H1 (cell line): Measurements from ENCODE around the gene DSCAM. TPM values are rescaled to one million over a fixed set of nuclear protein-coding genes. Genes with fewer than 3 reads are reported as not detected.

Experiments used
- CTCF ChIA-PET: fragments of 300-600 bp; sonication (Branson Sonifier 250); formaldehyde crosslinking; loops from one replicate; lab custom pipeline; 2021; ENCODE audit not compliant: partially characterized antibody; lab: Charles Lee
- POLR2A ChIA-PET: fragments of 300-600 bp; sonication (Branson Sonifier 250); formaldehyde crosslinking; loops from one replicate; lab custom pipeline; 2021; ENCODE audit warnings: inconsistent platforms; ENCODE audit not compliant: partially characterized antibody; lab: Charles Lee
- DNase-seq, 2 experiments: peaks; one replicate each; pipeline versions ENCODE4 v3.0.0 to v3.0.0-alpha.2; 2010 to 2022; ENCODE audit warnings: low spot score in 2 of 2, low read depth in 1 of 2, mixed read lengths in 1 of 2
- FAIRE-seq: peaks from 2 replicates; lab custom pipeline; 2011; peaks lifted over from hg19 to GRCh38; lab: Jason Lieb, UNC
- H2AFZ ChIP-seq: 2 replicates; pipeline ENCODE4 v1.8.1; 2012; ENCODE audit warnings: low read length, inconsistent platforms
- H2AK5ac ChIP-seq: 2 replicates; pipeline ENCODE4 v1.6.1; 2013; ENCODE audit warnings: low read depth, low read length
- H2BK120ac ChIP-seq: replicated peaks from 2 replicates; pipeline ENCODE3; 2013; ENCODE audit warnings: low read depth, low read length, inconsistent platforms
- H2BK12ac ChIP-seq: 2 replicates; pipeline ENCODE4 v1.6.1; 2013; ENCODE audit warnings: low read depth, low read length
- H2BK15ac ChIP-seq: 2 replicates; pipeline ENCODE4 v1.6.1; 2013; ENCODE audit warnings: low read length
- H2BK20ac ChIP-seq: 2 replicates; pipeline ENCODE4 v1.6.1; 2013; ENCODE audit warnings: low read length
- H2BK5ac ChIP-seq: 2 replicates; pipeline ENCODE4 v1.6.1; 2013; ENCODE audit warnings: low read depth, low read length
- H3K14ac ChIP-seq: 2 replicates; pipeline ENCODE4 v1.6.1; 2013; ENCODE audit warnings: inconsistent platforms; ENCODE audit not compliant: insufficient read length
- H3K18ac ChIP-seq: 2 replicates; pipeline ENCODE4 v1.6.1; 2013; ENCODE audit warnings: low read length; ENCODE audit errors: extremely low read depth
- H3K23ac ChIP-seq: 2 replicates; pipeline ENCODE4 v1.6.1; 2013; ENCODE audit warnings: inconsistent platforms; ENCODE audit not compliant: insufficient read length
- H3K23me2 ChIP-seq: 2 replicates; pipeline ENCODE4 v1.6.1; 2013; ENCODE audit warnings: low read depth, low read length
- H3K27ac ChIP-seq: 2 replicates; pipeline ENCODE4 v1.6.1; 2011; ENCODE audit warnings: low read depth, low read length, inconsistent platforms
- H3K27me3 ChIP-seq, 4 experiments: replicated peaks in 1 of 4; 1 replicate in 1 of 4; 2 replicates in 3 of 4; pipeline versions ENCODE4 v1.6.1 to v1.8.1; 2011 to 2013; ENCODE audit warnings: low read length in 3 of 4, mild to moderate bottlenecking in 3 of 4, inconsistent platforms in 2 of 4, mixed read lengths in 2 of 4, moderate library complexity in 1 of 4; ENCODE audit not compliant: control insufficient read depth in 3 of 4, insufficient read depth in 3 of 4; ENCODE audit errors: extremely low read depth in 1 of 4
- H3K36me3 ChIP-seq, 4 experiments: 2 replicates each; pipeline versions ENCODE4 v1.6.1 to v1.8.1; 2011 to 2013; ENCODE audit warnings: mild to moderate bottlenecking in 4 of 4, low read length in 3 of 4, moderate library complexity in 2 of 4, control low read depth in 1 of 4, inconsistent platforms in 1 of 4; ENCODE audit not compliant: insufficient read depth in 4 of 4, control insufficient read depth in 2 of 4
- H3K4ac ChIP-seq: replicated peaks from 2 replicates; pipeline ENCODE3; 2013; ENCODE audit warnings: low read length, low read depth, mixed read lengths, inconsistent platforms; ENCODE audit not compliant: insufficient read length
- H3K4me1 ChIP-seq, 4 experiments: replicated peaks in 1 of 4; 1 replicate in 1 of 4; 2 replicates in 3 of 4; pipeline versions ENCODE4 v1.6.1 to v1.8.1; 2011 to 2013; ENCODE audit warnings: low read length in 3 of 4, inconsistent platforms in 2 of 4, mixed read lengths in 1 of 4; ENCODE audit not compliant: insufficient read depth in 4 of 4, control insufficient read depth in 3 of 4
- H3K4me2 ChIP-seq, 2 experiments: 2 replicates each; pipeline versions ENCODE4 v1.6.1 to v1.8.1; 2011 to 2013; ENCODE audit warnings: low read depth in 2 of 2, low read length in 2 of 2, control low read depth in 1 of 2, inconsistent platforms in 1 of 2, mild to moderate bottlenecking in 1 of 2; ENCODE audit not compliant: insufficient read depth in 1 of 2
- H3K4me3 ChIP-seq, 4 experiments: fragments of 200-600, 300-600 bp in 1 of 4; sonication (generic), shearing (Covaris generic), sonication (Bioruptor Twin) in 1 of 4; 2 replicates each; pipeline versions ENCODE4 v1.5.1 to v1.8.1; 2011 to 2016; ENCODE audit warnings: low read length in 4 of 4, low read depth in 3 of 4, control low read depth in 2 of 4, inconsistent platforms in 2 of 4, mild to moderate bottlenecking in 2 of 4, mixed read lengths in 1 of 4, moderate library complexity in 1 of 4; ENCODE audit not compliant: insufficient read depth in 2 of 4; ENCODE audit errors: extremely low read depth in 1 of 4
- H3K56ac ChIP-seq: replicated peaks from 2 replicates; pipeline ENCODE3; 2013; ENCODE audit warnings: low read depth, mild to moderate bottlenecking, mixed read lengths, low read length, inconsistent platforms; ENCODE audit not compliant: insufficient read length
- H3K79me1 ChIP-seq: 2 replicates; pipeline ENCODE4 v1.6.1; 2013; ENCODE audit warnings: low read depth, low read length, control low read depth
- H3K79me2 ChIP-seq, 2 experiments: 2 replicates each; pipeline versions ENCODE4 v1.6.1 to v1.8.1; 2012 to 2013; ENCODE audit warnings: low read length in 2 of 2, mild to moderate bottlenecking in 2 of 2, inconsistent platforms in 1 of 2; ENCODE audit not compliant: insufficient read depth in 2 of 2, control insufficient read depth in 1 of 2
- H3K9ac ChIP-seq, 4 experiments: replicated peaks in 1 of 4; 1 replicate in 1 of 4; 2 replicates in 3 of 4; pipeline versions ENCODE4 v1.6.1 to v1.8.1; 2011 to 2013; ENCODE audit warnings: low read depth in 3 of 4, low read length in 3 of 4, control low read depth in 2 of 4, mild to moderate bottlenecking in 2 of 4, moderate library complexity in 2 of 4, inconsistent platforms in 1 of 4; ENCODE audit errors: extremely low read depth in 1 of 4
- H3K9me3 ChIP-seq, 2 experiments: 2 replicates each; pipeline versions ENCODE4 v1.6.1 to v1.8.1; 2012 to 2013; ENCODE audit warnings: mild to moderate bottlenecking in 2 of 2, moderate library complexity in 2 of 2, control low read depth in 1 of 2, inconsistent platforms in 1 of 2, low read depth in 1 of 2, low read length in 1 of 2, mixed read lengths in 1 of 2; ENCODE audit not compliant: insufficient read depth in 2 of 2
- H4K20me1 ChIP-seq, 2 experiments: replicated peaks in 1 of 2; 2 replicates each; pipeline versions ENCODE3 to v1.8.1; 2011 to 2013; ENCODE audit warnings: inconsistent platforms in 2 of 2, low read length in 2 of 2, mild to moderate bottlenecking in 1 of 2; ENCODE audit not compliant: insufficient read depth in 2 of 2, control insufficient read depth in 1 of 2
- H4K5ac ChIP-seq: 2 replicates; pipeline ENCODE4 v1.6.1; 2013; ENCODE audit warnings: low read length, low read depth, mixed read lengths, inconsistent platforms; ENCODE audit not compliant: insufficient read length
- H4K8ac ChIP-seq: 2 replicates; pipeline ENCODE4 v1.8.0; 2013; ENCODE audit warnings: mild to moderate bottlenecking, moderate library complexity, low read length, inconsistent platforms; ENCODE audit not compliant: insufficient read depth; ENCODE audit errors: extremely low read depth
- H4K91ac ChIP-seq: replicated peaks from 2 replicates; pipeline ENCODE3; 2013; ENCODE audit warnings: low read length, mixed read lengths, inconsistent platforms; ENCODE audit not compliant: insufficient read length
- BRCA1 ChIP-seq: IDR thresholded peaks from 2 replicates; pipeline ENCODE4 v1.6.1; 2012; ENCODE audit warnings: low read depth, low read length, improper control_type of control experiment
- CREB1 ChIP-seq: IDR thresholded peaks from 2 replicates; pipeline ENCODE4 v1.6.1; 2012; ENCODE audit warnings: inconsistent platforms
- GTF2F1 ChIP-seq: IDR thresholded peaks from 2 replicates; pipeline ENCODE4 v1.6.1; 2012; ENCODE audit warnings: low read depth, low read length, improper control_type of control experiment, borderline replicate concordance
- NRF1 ChIP-seq: IDR thresholded peaks from 2 replicates; pipeline ENCODE4 v1.6.1; 2011; ENCODE audit warnings: mild to moderate bottlenecking, low read depth, low read length, improper control_type of control experiment
- RAD21 ChIP-seq, 2 experiments: IDR thresholded peaks in 1 of 2; conservative IDR thresholded peaks in 1 of 2; 2 replicates each; pipeline ENCODE4 v1.6.1; 2011; ENCODE audit warnings: low read depth in 2 of 2, low read length in 2 of 2, improper control_type of control experiment in 1 of 2, inconsistent platforms in 1 of 2, mild to moderate bottlenecking in 1 of 2, moderate library complexity in 1 of 2
- SAP30 ChIP-seq: fragments of 300-600 bp; sonication (generic); IDR thresholded peaks from 2 replicates; pipeline ENCODE4 v1.7.1; 2012; ENCODE audit warnings: low read length, moderate library complexity, mild to moderate bottlenecking, inconsistent platforms; ENCODE audit not compliant: insufficient read depth, insufficient replicate concordance
- SIN3A ChIP-seq, 2 experiments: IDR thresholded peaks in 1 of 2; conservative IDR thresholded peaks in 1 of 2; 2 replicates each; pipeline ENCODE4 v1.6.1; 2011 to 2012; ENCODE audit warnings: low read length in 2 of 2, improper control_type of control experiment in 1 of 2, low read depth in 1 of 2, mild to moderate bottlenecking in 1 of 2
- SRF ChIP-seq: IDR thresholded peaks from 2 replicates; pipeline ENCODE4 v1.6.1; 2011; ENCODE audit warnings: mild to moderate bottlenecking, low read depth, low read length, moderate library complexity
- TBP ChIP-seq: IDR thresholded peaks from 2 replicates; pipeline ENCODE4 v1.6.1; 2011; ENCODE audit warnings: low read depth, low read length, improper control_type of control experiment
- WGBS, 2 experiments: shearing (Covaris generic) in 1 of 2; methylation state at CpG; one replicate each; pipeline versions ENCODE4 v1.1.6 to v1.1.7; 2013 to 2015; ENCODE audit warnings: low lambda C conversion rate in 2 of 2, mixed read lengths in 2 of 2, inconsistent platforms in 1 of 2, low coverage in 1 of 2, missing lambda C conversion rate in 1 of 2; ENCODE audit not compliant: insufficient replicate concordance in 2 of 2, insufficient coverage in 1 of 2, insufficient read length in 1 of 2; ENCODE audit errors: extremely low coverage in 1 of 2, missing lambda C conversion rate in 1 of 2; 5-methylcytosine and 5-hydroxymethylcytosine counted together
- polyA plus RNA-seq, 7 experiments: library from polyadenylated mRNA; depleted of rRNA in 3 of 7; stranded (reverse) in 5 of 7; unstranded in 2 of 7; fragments of >200 nt in 5 of 7; fragments of 200-250 nt in 2 of 7; gene quantifications; 1 replicate in 5 of 7; 2 replicates in 1 of 7; 4 replicates in 1 of 7; pipeline versions ENCODE4 v1.2.1 to v1.2.3, GENCODE V29; 2011 to 2013; ENCODE audit warnings: missing spikeins in 2 of 7, mixed read lengths in 2 of 7
- total RNA-seq: library from RNA; stranded (reverse); fragmentation: NEBNext Ultra II Directional; extraction: Animal tissue kit (Norgen Biotek cat#: 25700); gene quantifications from 2 replicates; pipeline ENCODE4 v1.2.1, GENCODE V29; 2021
- TF ChIP-seq, protein P1 (sequence below): IDR thresholded peaks from 2 replicates; pipeline ENCODE4 v1.6.1; 2012; ENCODE audit warnings: inconsistent platforms
- TF ChIP-seq, protein P2 (sequence below): IDR thresholded peaks from 2 replicates; pipeline ENCODE4 v1.6.1; 2011; ENCODE audit warnings: low read length, improper control_type of control experiment

DSCAM gene
- total and polyA plus RNA-seq, 2 of the 8 experiments (the other 6 are each of a cell fraction or from before 2014, with no cell fraction given), result 0.02 to 0.15 TPM

DNA sequence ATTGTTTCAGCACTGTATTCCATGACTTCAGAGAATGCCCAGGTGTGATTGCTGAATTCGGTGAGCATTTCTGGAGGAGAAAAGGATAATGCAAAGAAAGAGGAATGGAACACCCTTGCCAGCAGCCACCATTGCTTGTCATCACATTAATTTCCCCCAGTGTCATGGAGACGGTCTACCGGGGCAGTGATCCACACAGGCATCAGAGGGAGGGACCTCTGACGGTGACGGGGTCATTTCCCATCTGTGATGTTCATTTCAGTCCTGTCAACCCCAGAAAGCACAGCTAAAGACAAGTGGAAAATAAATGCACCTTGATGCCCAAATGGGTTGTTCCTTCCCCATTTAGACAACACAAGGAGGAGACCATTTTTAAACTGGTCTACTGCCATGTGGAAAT is 603.3 kb downstream of the DSCAM start:
- Histone ChIP-seq H3K4me1 (no peaks in the 10 kb centered on the region), H3K18ac (no peak overlapping the region), H4K91ac (no peak overlapping the region), H3K9me3 (peaks cover 15% of the 10 kb centered on the region in 2 experiments), H4K20me1 (no peaks in the 10 kb centered on the region), H2BK12ac (no peak overlapping the region), H2BK15ac (no peak overlapping the region), H2BK120ac (no peak overlapping the region), H2BK5ac (no peak overlapping the region), H3K4me2 (no peak overlapping the region), H3K27ac (no peak overlapping the region), H3K23me2 (no peaks in the 10 kb centered on the region), H3K36me3 (no peaks in the 10 kb centered on the region), H4K5ac (no peak overlapping the region), H3K56ac (no peak overlapping the region), H3K9ac (no peak overlapping the region), H3K4ac (no peak overlapping the region), H2BK20ac (no peak overlapping the region), H3K79me2 (no peaks in the 10 kb centered on the region), H3K23ac (no peak overlapping the region), H3K4me3 (no peak overlapping the region), H4K8ac (no peak overlapping the region), H3K27me3 (no peaks in the 10 kb centered on the region), H2AK5ac (no peak overlapping the region), H2AFZ (no peak overlapping the region), H3K79me1 (no peaks in the 10 kb centered on the region), H3K14ac (no peak overlapping the region)
- POLR2A ChIA-PET, result no interaction called here
- CTCF ChIA-PET, result no interaction called here
- FAIRE-seq (no peak), DNase-seq (no peak)
- 95% methylated on average over 5 of the region's 5 CpGs; no CpG with 5 or more reads in 1 of the 2 experiments for WGBS, 2 experiments
- TF ChIP-seq TBP, result no peak
- no peak for TF ChIP-seq BRCA1
- no peak for TF ChIP-seq GTF2F1
- TF ChIP-seq SIN3A (conservative IDR thresholded peaks at IDR 0.05 in 1 of 2, IDR thresholded peaks at IDR 0.05 in 1 of 2; ENCODE audit: low read depth in 1 of 2, low read length in 2 of 2), result no peak
- TF ChIP-seq, protein P1, sequence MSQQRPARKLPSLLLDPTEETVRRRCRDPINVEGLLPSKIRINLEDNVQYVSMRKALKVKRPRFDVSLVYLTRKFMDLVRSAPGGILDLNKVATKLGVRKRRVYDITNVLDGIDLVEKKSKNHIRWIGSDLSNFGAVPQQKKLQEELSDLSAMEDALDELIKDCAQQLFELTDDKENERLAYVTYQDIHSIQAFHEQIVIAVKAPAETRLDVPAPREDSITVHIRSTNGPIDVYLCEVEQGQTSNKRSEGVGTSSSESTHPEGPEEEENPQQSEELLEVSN, result no peak
- TF ChIP-seq SAP30, result no peak
- no peak for TF ChIP-seq CREB1
- no peak for TF ChIP-seq RAD21 (IDR thresholded peaks at IDR 0.05 in 1 of 2, conservative IDR thresholded peaks at IDR 0.05 in 1 of 2; ENCODE audit: low read depth in 2 of 2, low read length in 2 of 2)
- TF ChIP-seq, protein P2, sequence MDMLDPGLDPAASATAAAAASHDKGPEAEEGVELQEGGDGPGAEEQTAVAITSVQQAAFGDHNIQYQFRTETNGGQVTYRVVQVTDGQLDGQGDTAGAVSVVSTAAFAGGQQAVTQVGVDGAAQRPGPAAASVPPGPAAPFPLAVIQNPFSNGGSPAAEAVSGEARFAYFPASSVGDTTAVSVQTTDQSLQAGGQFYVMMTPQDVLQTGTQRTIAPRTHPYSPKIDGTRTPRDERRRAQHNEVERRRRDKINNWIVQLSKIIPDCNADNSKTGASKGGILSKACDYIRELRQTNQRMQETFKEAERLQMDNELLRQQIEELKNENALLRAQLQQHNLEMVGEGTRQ, result no peak
- no peak for TF ChIP-seq NRF1
- no peak for TF ChIP-seq SRF
